ENCODE data around the gene NCDN.

The NCDN gene

GRCh38 chr1:35605867-35606182, 48.2 kb downstream of the NCDN start:
- no peaks in the 10 kb centered on the region for H3K27me3 ChIP-seq (ENCODE audit: control insufficient read depth, insufficient read depth, low read length)
- no peaks in the 10 kb centered on the region for H3K4me1 ChIP-seq (ENCODE audit: control insufficient read depth, insufficient read depth, low read length)
- no peak overlapping the region for H3K4me3 ChIP-seq (ENCODE audit: low read depth, low read length)
- peaks cover 86% of the 10 kb centered on the region for H3K36me3 ChIP-seq (ENCODE audit: control insufficient read depth, insufficient read depth, low read length)
- H3K9ac ChIP-seq (ENCODE audit: low read depth, low read length): no peak overlapping the region
- H3K9me3 ChIP-seq (ENCODE audit: control insufficient read depth, insufficient read depth, low read length): no peaks in the 10 kb centered on the region
- peak overlapping the region; percentile 50 for H3K27ac ChIP-seq (ENCODE audit: low read depth, low read length)

DNA sequence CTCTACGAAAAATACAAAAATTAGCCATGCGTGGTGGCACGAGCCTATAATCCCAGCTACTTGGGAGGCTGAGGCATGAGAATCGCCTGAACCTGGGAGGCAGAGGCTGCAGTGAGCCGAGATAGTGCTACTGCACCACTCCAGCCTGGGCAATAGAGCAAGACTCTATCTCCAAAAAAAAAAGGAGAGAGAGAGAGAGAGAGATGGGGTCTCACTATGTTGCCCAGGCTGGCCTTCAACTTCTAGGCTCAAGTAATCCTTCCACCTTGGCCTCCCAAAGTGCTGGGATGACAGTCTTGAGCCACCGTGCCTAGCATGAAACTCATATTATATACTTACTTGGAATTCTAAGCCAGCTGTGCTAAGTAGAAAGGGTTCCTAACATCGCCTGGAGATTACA, 54.1 kb downstream of the NCDN start:
- H3K4me3 ChIP-seq (ENCODE audit: low read depth, low read length): no peak overlapping the region

DNA sequence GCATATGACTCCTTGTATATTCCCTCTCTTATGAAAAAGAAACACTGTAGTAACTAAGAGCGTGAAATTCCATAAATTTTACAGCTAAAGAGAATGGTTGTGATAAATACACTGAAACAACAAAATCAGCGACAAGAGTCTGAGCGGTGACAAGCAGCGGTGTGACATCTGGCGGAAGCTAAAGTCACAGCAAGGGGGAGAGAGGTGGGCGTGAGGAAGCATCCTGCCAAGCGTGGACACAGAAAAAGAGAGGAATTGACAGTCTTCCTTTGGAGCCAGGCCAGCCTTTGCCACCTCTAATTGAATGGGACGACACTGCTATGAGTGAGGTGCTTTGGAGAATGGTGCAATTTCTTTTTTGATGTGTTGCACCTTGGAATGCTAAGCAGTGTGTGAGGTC, 57.8 kb downstream of the NCDN start:
- Histone ChIP-seq H3K27ac (ENCODE audit: low read depth, low read length) (no peak overlapping the region), H3K9me3 (ENCODE audit: control insufficient read depth, insufficient read depth, low read length) (no peaks in the 10 kb centered on the region), H3K4me3 (ENCODE audit: low read depth, low read length) (no peak overlapping the region), H3K4me1 (ENCODE audit: control insufficient read depth, insufficient read depth, low read length) (no peaks in the 10 kb centered on the region), H3K27me3 (ENCODE audit: control insufficient read depth, insufficient read depth, low read length) (no peaks in the 10 kb centered on the region), H3K9ac (ENCODE audit: low read depth, low read length) (no peak overlapping the region), H3K36me3 (ENCODE audit: control insufficient read depth, insufficient read depth, low read length) (peaks cover 86% of the 10 kb centered on the region)

More for the DNA sequence above, 54.1 kb downstream of the NCDN start:
- Histone ChIP-seq H3K9ac (ENCODE audit: low read depth, low read length) (no peak overlapping the region), H3K36me3 (ENCODE audit: control insufficient read depth, insufficient read depth, low read length) (peaks cover 91% of the 10 kb centered on the region), H3K4me1 (ENCODE audit: control insufficient read depth, insufficient read depth, low read length) (no peaks in the 10 kb centered on the region), H3K27me3 (ENCODE audit: control insufficient read depth, insufficient read depth, low read length) (no peaks in the 10 kb centered on the region), H3K9me3 (ENCODE audit: control insufficient read depth, insufficient read depth, low read length) (no peaks in the 10 kb centered on the region), H3K27ac (ENCODE audit: low read depth, low read length) (no peak overlapping the region)

Measured in HUES48 (cell line).